CD4-positive, alpha-beta T cell treated with Interleukin-21 for 1 hour (primary cell): ENCODE data around the gene PRELID1.
"Not testable (repeated sequence)": the region's sequence is repeated elsewhere in the genome, so short reads cannot be mapped to it uniquely, and the experiment has no call there.

ENCODE experiments used
- DNase-seq: peaks from one replicate; pipeline ENCODE4 v3.0.0-alpha.2; 2020

PRELID1 gene

DNA sequence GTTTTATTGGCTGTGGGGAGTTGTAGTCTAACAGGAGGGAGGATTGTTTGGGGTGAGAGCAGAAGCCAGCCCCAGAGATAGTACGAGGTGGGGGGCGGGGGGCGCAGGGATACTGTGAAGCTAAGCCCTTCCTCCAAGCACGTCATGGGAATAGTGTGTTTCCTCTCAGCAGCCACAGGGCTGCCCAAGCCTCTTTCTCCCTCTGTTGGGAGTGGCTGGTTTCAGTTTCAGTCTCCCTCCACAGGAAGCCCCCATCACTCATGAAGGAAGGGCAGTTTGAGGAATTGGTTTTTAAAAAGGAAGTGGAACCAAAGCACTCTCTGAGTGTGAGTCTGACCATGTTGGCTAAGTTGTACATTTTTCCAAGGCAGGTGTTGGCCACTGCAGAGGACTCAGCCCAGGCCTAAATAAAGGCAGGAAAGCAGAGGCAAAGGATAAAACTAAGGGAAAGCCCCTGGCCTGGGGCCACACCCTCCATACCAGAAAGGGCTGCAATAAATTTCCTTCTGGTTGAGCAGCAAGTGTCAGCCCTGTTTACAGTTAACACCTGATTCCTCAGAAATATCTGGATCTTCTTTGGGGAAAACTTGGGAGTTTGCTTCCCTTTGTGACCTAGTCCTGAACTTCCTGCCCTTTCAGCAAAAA, 3.2 kb upstream of the PRELID1 start:
- DNase-seq: peak; percentile 80

DNA sequence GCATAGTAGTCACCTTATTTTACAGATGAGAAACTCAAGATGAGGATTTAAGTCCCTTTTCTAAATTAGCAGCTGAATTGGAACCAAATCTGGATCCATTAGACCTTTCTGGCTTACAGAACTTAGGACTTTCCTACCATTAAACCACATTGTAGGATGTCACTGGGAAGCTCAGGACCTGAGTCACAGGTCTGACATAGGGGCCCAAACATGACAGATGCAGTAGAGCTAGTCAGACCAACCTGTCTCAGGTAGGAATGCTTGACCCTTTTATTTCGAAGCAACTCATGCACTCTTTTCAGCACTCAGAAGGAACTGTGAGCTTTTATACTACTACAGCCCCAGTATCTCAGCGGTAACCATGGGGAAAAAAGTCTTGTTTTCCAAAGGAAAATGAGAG, 2.6 kb upstream of the PRELID1 start:
- DNase-seq: no peak

DNA sequence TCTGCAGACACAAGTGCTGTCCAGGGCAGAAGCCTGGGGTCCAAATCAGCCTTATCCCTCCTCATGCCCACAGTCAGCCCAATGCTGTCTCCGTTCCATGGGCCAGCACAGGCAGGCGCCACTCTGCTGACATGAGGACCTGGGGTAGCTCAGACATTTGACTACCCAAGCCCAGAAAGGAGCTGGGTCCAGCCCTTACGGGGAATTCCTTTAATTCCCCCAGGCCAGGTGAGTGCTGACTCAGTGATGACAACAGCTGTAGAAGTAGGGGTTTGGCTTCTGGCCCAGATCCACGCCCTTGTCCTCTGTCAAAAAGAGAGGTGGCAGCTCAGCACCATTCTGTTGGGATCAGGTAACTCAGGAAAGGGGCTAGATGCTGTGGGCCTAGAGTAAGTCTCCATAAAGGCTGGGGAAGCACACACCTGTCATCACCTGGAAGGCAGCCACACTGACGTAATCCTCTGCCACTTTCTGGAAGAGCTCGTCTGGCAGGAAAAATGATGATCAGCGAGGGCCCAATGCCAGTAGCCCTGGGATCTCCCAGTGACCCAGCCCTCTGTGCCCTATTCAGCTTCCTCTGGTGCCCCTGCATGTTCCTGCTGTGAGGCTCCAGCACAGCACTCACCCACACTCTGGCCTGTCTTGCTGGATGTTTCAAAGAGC, 2.0 kb upstream of the PRELID1 start:
- DNase-seq: no peak

DNA sequence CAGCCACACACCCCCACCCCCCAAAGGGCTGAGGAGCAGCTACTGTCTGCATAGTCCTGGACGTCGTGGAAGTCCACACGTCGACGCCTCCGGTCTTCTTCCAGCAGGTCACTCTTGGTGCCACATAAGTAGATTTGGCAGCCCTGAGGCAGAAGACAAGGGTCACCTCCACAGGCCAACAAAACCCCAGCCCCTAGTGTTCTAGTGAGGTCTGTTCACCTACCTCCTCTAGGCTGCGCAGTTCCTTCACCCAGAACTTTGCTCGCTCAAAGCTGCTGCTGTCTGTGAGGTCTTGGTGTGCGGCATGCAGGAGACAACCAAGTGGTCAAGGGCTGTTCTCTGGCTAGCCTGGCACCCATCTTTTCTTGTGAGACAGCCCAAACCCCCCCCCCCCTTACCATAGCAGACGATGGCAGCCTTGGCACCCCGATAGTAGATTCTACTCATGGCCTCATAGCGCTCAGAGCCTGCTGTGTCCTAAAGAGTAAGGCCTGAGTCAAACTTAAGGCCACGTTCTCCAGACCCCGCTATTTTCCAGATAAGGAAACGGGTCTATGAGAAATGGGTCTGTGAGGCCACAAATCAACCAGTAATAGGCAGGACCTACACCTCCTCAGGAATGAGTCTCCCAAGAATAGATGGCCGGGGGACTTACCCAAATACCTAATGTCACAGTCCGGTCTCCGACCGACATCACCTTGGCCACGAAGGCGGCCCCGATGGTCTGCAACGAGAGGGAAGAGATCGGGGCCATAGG, 1.1 kb upstream of the PRELID1 start:
- no peak for DNase-seq

DNA sequence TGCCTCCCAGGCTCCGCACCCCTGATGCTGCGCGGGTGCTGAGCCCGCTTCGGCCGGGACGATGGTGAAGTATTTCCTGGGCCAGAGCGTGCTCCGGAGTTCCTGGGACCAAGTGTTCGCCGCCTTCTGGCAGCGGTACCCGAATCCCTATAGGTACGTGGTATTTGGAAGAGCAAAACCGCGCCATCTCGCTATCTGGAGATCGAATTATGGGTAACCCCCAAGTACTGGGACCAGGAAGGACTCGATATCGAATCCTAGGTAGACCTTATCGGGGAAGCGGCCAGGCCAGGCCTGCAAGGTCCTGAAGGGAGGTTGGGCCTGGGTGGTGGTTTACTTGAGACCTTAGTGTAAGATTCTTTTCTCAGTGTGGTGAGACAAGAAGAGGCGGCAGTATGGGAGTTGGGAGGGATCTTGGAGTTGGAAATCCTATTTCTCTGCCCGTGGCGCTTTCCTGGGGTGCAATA, 359 bp downstream of the PRELID1 start:
- no peak for DNase-seq

DNA sequence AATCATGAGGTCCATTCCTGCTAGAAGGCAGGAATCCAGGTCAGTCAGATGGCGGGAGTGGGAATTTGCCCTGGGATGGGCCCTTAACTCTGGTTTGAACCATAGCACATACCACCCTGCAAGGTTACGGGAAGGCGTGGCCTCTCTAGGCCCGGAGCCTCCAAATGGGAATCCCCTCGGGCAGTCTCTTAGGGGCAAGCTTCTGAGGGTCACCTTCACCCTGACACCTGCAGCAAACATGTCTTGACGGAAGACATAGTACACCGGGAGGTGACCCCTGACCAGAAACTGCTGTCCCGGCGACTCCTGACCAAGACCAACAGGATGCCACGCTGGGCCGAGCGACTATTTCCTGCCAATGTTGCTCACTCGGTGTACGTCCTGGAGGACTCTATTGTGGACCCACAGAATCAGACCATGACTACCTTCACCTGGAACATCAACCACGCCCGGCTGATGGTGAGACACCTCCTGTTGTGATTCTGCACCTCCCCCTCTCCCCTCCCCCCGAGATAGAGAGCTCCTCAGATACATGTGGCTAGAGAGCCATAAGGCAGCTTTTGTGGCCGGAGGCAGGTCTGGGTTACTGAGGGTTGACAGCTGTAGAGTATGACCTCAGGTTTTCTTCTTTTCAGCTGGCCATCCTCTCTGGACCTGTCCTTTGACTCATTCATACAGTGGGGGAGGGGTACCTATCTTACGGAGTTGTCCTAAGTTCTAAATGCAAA, 957 bp downstream of the PRELID1 start:
- no peak for DNase-seq

DNA sequence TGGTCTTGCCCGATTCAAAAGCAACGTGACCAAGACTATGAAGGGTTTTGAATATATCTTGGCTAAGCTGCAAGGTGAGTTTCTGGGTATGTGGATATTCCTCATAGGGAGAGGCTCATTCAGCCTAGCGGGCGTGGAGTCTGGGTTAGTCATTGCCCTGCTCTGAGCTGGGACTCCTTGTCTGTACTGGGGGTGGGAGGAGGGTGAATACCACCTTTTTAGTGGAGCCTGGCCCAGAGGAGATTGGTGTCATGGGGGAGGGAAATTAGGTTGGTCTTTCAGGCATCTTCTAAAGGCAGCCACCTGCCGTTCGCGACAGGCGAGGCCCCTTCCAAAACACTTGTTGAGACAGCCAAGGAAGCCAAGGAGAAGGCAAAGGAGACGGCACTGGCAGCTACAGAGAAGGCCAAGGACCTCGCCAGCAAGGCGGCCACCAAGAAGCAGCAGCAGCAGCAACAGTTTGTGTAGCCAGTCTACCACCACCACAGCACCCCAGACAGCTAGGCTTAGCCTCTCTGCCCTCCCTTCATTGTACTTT, 2.6 kb downstream of the PRELID1 start:
- DNase-seq: not testable (repeated sequence)

DNA sequence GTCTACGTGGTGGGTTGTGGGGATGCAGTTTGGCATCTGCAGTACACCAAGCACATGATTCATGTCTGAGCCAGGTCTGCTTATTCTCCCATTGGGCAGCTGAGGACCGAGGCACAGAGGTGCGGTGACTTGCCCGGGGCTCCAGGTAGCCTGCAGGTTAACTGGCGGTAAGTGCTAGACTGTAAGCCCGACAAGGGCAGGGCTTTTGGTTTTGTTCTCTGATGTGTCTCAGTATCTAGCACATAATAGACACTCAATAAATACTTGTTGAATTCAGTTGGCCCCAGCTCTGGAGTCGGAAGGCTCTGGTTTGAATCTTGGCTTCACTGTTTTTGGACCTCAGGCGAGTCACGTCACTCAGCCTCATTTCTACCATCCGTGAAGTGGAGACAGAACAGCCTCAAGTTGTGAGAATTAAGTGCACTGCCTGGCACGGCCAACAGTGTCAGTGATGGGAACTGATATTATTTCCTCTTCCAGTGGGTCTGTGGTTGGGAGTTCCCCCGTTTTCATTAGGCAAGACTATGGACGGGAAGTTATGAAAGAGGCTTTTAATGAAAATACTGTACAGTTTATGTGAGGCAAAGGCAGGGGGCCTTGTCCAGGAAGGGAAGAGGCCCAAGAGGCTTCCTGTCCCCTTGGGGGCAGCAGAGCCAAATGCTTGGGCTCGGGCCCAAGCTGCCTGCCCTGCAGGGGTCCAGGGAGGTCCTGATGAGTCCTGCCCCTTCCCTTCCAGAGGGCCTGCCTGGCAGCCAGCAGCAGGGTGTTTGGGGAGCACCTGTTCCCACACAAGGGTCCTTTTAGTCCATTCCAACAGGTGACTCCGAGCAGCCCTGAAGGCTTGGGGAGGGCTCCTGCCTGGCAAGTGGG, 3.3 kb downstream of the PRELID1 start:
- peak; percentile 62 for DNase-seq

DNA sequence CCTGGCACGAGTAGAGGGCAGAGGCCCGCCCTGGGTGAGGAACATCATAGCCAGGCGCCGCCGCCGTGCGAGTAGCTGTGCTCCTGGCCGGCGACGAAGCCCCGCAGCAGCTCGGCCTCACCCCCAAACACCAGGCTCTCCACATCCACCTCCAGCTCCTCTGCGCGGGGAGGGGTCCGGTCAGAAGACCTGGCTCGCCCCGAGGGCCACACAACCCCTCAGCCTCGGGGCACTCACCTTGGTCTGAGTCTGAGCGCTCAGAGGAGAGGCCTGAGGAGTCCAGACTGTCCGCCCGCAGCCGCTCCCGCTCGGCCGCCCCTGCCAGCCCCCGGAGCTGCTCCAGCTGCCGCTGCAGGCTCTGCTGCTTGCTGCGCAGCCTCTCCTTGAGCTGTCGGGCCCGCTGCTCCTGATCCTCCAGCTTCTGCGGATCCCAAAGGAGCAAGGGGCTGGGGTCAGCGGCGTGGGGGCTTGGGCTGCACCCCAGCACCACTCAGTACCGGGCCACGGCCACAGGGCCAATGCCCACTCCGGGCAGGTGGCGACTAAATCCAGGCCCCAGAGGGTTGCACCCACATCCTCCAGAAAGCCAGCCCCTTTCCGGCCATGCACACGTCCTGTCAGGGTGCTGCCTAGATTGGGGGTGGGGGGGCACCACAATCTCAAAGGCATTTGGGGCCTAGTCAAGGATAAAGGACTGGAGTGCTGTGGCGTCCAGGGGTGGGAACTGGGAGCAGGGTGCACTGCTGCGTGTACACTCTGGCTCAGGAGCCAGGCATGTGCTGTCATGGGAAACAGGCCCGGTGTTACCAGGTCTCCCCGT, 4.2 kb downstream of the PRELID1 start:
- DNase-seq: no peak

DNA sequence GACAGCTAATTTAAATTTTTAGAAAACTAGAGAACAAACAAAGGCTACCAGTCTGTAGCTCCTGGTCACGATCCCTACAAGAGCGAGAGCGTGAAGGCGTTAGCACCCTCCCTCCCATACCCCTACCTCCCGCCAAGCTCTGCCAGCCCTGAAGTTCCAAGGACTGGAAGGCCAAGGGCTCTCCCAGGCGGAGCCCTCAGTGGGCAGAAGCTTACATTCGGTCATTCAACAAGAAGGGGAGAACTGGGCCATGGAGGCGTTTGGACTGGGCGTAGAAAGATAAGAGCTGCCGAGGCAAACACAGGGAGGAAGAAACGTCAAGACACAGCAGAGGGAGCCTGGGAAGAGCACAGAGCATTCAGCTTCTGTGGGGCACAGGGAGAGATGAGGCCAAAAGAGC, 5.1 kb downstream of the PRELID1 start:
- DNase-seq: no peak

DNA sequence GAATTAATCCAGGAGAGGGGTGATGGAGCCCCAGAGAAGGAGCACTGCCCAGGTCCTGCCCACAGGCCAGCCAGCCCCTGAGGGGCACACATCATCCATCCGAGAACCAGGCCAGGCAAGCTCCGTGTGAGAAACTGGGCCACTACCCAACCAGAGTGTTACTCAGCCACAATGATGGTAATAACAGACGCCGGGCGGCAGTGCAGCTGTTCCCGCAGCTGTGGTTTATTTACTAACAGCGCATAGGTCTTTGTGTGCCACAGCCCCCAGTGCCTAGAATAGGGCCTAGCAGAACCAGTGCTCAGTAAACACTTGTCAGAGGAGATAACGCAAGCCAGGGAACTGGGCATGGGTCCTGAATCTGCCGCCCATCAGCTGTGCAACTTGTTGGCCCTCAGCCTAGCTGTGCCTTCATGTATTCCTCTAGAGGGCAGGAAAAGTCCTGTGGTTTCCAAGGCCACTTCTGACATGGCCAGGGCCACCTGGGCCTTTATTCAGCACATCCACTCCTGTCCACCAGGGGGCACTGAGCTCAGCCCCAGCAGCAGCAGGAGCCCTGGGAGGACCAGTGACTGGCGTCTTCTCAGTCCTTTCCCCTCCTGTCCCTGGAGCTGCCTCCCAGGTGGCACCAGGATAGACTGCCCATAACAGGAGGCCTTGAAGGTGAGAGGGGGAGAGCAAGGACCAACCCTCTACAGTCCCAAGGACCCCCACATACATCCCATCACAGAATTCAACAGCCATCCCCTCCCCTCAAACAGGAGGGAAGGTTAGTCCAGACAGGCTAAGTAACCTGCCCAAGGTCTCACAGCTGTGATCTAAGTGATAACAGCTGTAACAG, 6.0 kb downstream of the PRELID1 start:
- peak; percentile 78 for DNase-seq

DNA sequence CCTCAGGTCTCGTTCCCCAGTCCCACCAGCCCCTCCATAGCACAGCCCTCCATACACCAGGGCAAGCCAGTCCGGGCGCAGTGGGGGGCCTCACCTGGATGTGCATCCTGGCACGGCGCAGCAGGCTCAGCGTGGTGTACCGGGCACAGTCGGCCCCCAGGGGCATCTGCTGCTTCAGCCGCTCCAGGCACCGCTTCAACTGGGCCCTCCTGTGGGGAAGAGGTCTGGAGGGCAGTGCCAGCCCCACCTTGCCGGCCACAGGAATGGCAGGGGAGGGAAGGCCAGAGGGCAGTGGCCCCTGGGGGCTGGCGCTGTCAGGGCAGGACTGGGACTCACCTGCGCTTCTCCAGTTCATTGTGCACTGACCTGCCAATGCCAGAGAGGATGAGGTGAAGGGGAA, 6.7 kb downstream of the PRELID1 start:
- DNase-seq: no peak

DNA sequence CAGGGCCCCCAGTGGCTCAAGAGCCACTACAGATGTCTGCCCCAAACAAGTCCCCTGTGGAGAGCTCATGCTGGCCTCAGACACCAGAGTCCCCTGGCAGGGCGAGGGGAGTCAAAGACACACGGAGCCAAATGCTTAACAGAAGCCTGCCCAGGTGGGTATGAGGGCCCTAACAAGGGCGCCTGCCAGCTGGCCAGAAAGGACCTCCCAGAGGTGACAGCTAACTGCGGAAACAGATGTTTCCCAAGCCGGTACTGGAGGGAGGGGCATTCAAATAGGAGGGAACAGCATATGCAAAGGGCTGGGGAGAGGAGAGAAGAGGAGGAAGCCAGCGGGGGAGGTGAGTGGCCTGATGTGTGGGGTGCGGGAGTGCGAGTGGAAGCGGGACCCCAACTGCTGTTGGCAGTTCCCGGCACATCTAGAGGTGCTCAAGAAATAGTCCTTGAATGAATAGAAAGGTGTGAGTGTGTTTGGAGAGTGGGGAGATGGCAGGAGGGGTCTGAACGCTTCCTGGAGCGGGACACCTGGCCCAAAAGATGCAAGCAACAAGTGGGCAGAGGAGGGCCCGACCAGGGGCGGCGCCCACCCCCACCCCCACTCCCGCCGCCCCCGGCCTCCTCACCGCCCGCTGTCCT, 7.3 kb downstream of the PRELID1 start:
- DNase-seq: no peak

DNA sequence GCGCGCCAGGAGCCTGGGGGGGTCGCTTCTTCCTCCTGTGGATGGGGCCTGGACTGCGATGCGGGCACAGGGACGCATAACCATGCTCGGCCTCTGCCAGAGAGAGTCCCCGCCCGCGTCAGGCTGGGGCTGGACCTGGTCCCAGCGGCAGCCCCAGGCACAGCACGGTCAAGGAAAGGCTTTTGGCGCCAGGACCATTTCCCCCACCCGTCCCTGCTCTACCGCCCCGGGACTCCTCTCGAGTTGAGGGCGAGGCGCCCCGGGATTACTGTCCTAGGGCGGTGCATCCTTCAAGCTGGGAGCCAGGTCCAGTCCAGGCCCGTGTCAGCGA, 7.8 kb downstream of the PRELID1 start:
- DNase-seq: no peak

DNA sequence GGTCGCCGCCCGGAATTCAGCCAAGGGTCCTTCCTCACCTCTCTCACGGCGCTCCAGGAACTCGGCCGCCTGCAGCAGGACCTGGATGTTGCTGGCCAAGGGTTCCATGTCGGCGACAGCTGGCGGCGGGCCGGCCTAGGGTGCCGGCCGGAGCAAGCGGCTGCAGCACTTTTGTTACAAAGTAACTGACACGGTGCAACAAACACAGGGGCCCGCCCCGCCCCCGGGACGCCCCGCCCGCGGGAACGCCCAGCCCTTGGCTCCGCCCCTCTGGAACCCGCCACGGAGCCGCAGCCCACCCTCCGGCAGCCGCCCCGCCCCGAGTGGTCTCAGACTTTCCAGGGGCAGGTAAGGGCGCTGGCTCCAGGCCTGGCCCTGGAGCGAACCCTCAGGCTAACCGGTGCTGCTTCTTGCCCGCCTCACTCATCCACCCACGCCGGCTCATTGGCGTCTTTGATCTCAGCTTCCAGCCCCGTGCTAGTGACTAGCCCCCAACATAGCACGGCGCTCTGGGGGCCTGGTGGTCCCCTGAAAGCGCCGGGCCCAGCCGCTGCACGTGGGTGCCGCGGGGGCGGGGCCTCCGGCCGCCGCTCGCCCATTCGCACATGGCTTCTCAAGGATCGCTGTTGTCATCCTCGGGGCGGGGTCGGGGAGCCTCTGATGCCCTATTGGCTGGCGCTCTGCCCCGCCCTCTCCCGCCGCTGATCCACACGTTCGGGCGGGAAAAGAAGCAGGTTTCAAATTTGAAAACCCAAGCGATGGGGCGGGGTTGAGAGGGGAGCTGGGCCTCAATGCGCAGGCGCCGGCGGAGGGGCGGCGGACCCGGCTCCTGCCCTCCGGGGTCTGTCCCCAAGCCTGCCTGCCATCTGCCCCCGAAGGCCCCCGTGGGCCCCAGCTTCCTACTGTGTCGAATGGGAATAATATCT, 8.4 kb downstream of the PRELID1 start, which contains the start of gene MXD3:
Gene MXD3, minus strand, starts transcription at position 176 of the 926 bp plus-strand sequence. Its CDS starts 68 bp downstream, at position 108.
- DNase-seq: peak; percentile 96

DNA sequence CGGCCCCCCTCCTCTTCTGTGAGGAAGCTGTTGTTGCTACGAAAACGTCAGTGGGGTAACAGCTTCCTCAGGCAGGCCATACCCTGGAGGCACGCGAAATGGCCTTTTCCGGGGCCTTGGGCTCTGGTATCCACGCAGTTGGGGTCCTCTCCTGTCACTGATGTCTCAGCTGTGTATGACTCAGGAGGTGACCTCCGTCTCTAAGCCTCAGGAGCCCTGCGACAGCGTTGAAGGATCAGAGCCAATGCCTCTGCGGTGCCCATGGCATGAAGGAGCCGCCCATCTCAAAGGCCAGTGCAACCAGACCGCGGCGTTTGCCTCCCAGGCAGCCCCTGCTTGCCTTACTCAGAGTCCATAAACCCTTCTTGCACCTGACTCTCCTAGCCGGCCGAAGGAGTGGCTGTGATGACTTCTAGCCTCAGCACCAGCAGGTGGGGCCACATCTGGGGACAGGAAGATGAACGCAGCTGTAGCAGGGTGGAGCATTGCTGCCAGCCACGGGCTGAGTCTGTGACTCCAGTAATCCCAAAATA, 9.1 kb downstream of the PRELID1 start:
- no peak for DNase-seq

DNA sequence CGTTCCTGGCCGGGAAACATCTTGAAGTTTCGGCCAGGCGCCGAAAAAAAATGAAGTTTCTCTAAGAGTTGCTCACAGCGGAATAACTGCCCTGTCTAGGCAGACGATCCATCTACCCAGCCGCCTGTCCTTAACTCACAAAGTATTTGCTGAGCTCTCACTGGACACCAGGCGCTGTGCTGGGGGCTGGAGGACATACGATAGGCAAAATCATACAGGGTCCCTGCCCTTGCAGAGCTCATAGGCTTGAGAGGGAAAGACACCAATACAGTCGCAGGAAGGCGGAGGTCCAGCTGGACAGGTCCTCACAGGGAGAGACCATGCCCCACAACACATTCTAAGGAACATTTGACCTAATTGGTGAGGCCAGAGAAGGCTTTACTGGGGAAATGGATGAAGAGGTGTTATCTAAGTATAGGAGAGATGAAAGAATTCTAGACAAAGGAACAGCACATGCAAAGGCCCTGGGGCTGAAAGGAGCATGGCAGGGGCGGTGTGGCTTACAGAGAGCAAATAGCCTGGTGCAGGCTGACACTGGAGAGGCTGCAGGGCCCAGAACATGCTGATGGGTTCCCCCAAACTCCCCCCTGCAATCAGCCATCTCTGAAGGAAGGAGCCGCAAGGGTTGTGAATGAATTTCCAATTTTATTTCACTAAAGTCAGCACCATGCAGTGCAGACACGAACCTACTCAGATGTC, 10.1 kb downstream of the PRELID1 start:
- no peak for DNase-seq
